ENCODE data around the gene MAFB. TPM values are rescaled to one million over a fixed set of nuclear protein-coding genes. Genes with fewer than 3 reads are reported as not detected.

The MAFB gene
- total RNA-seq, 1 experiment from 2014 or later: 0.22 TPM

DNA sequence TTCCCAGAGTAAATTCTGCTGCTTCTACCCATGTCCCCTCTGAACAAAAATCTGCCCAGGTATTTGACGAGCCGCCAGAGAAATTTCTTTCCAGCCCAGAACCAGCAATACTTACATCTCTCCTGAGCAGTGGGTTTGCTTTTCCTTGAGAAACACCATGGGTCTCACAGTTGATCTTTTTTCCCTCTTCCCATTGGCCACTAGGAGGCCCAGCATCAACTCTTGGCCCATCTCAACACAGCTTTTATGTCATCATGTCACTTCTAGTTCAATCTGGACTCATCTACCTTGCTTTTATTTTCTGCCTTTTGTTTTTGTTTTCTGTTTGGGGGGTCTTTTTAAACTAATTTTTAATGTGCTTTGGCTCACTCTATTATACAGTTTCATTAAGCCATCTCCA, 18.8 kb downstream of the MAFB start:
- Histone ChIP-seq H3K9me2 (ENCODE audit: insufficient read depth) (no peaks in the 10 kb centered on the region), H3K9me3 (ENCODE audit: control insufficient read depth in 1 of 2, insufficient read depth in 1 of 2, low read depth in 1 of 2, low read length in 2 of 2) (no peaks in the 10 kb centered on the region), H3K36me3 (ENCODE audit: control insufficient read depth in 1 of 2, insufficient read depth in 2 of 2, low read length in 2 of 2) (no peaks in the 10 kb centered on the region), H3K4me1 (ENCODE audit: control insufficient read depth in 1 of 2, insufficient read depth in 2 of 2, low read length in 2 of 2) (peaks cover 12% of the 10 kb centered on the region in 2 experiments; a peak in 3 of 4 replicates), H4K20me1 (ENCODE audit: insufficient read depth) (no peaks in the 10 kb centered on the region), H3K4me2 (ENCODE audit: low read length) (no peak overlapping the region), H3K9ac (ENCODE audit: low read length) (no peak overlapping the region), H3K27me3 (ENCODE audit: insufficient read depth, low read length) (peaks cover 11% of the 10 kb centered on the region), H3K79me2 (ENCODE audit: insufficient read depth, low read length) (no peaks in the 10 kb centered on the region), H2AFZ (ENCODE audit: low read depth, low read length, poor library complexity, severe bottlenecking) (no peak overlapping the region), H3K4me3 (replicated peaks in 1 of 2; ENCODE audit: low read depth in 1 of 2, low read length in 2 of 2) (no peak overlapping the region), H3K27ac (ENCODE audit: low read depth, low read length) (no peak overlapping the region)
- ChIA-PET POLR2A (no interaction called here), RAD21 (ENCODE audit: low non-redundant PET in 1 of 2, low total read pairs in 2 of 2, uncharacterized antibody in 2 of 2, unreplicated experiment in 2 of 2) (no interaction called here), CTCF (interaction anchor here (2.4 kb wide), 1 partner anchor 19 kb away, joined by 7 read pairs; the partner anchor contains the start of gene MAFB)
- intact Hi-C loops (cut with micrococcal nuclease): no loop called here
- no TSS peak for BruUV-seq (replicated peaks)
- DNase-seq (ENCODE audit: low read depth, low spot score) (no peak), ATAC-seq (peak; percentile 76)
- TF ChIP-seq, protein P1, sequence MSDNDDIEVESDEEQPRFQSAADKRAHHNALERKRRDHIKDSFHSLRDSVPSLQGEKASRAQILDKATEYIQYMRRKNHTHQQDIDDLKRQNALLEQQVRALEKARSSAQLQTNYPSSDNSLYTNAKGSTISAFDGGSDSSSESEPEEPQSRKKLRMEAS (IDR thresholded peaks at IDR 0.05): no peak
- TF ChIP-seq SIN3A (IDR thresholded peaks at IDR 0.05; ENCODE audit: low read depth) (no peak), RAD21 (IDR thresholded peaks at IDR 0.05; ENCODE audit: low read depth) (peak; percentile 21; the same call in 1 of the 2 replicates), YY1 (IDR thresholded peaks at IDR 0.05; ENCODE audit: extremely low read depth, insufficient replicate concordance, low read depth, low read length) (no peak), JUND (IDR thresholded peaks at IDR 0.05) (no peak)
- TF ChIP-seq, protein P2, sequence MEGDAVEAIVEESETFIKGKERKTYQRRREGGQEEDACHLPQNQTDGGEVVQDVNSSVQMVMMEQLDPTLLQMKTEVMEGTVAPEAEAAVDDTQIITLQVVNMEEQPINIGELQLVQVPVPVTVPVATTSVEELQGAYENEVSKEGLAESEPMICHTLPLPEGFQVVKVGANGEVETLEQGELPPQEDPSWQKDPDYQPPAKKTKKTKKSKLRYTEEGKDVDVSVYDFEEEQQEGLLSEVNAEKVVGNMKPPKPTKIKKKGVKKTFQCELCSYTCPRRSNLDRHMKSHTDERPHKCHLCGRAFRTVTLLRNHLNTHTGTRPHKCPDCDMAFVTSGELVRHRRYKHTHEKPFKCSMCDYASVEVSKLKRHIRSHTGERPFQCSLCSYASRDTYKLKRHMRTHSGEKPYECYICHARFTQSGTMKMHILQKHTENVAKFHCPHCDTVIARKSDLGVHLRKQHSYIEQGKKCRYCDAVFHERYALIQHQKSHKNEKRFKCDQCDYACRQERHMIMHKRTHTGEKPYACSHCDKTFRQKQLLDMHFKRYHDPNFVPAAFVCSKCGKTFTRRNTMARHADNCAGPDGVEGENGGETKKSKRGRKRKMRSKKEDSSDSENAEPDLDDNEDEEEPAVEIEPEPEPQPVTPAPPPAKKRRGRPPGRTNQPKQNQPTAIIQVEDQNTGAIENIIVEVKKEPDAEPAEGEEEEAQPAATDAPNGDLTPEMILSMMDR (IDR thresholded peaks at IDR 0.05 in 2 of 3, conservative IDR thresholded peaks at IDR 0.05 in 1 of 3; ENCODE audit: borderline replicate concordance in 1 of 3, insufficient read depth in 1 of 3, low read depth in 2 of 3, low read length in 2 of 3): peak in 2 of 3 experiments; percentile 60 to 62; a peak in 4 of 6 replicates

DNA sequence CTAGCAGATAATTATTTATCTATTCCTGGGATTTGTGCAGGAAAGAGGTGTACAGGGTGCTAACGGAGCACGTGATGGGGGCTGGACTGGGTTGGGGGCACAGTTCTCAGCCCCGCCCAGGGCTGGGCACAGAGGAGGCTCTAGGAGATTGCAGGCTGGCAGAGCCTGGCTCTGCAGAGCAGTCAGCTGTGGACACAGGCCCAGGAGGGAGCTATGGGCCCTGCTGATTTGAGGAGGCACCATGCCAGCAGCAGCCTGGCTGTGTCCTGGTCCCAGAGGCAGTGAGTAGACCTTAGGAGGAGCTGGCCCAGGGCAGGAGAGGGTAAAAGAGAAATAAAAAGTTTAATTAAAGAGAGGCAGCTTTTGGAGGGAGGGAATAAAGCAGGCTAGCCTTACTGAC, 19.3 kb downstream of the MAFB start:
- H3K4me3 ChIP-seq (replicated peaks in 1 of 2; ENCODE audit: low read depth in 1 of 2, low read length in 2 of 2): no peak overlapping the region
- H2AFZ ChIP-seq (ENCODE audit: low read depth, low read length, poor library complexity, severe bottlenecking): no peak overlapping the region
- H3K79me2 ChIP-seq (ENCODE audit: insufficient read depth, low read length): no peaks in the 10 kb centered on the region
- H3K27ac ChIP-seq (ENCODE audit: low read depth, low read length): no peak overlapping the region
- BruUV-seq (replicated peaks): no TSS peak
- intact Hi-C loops (cut with micrococcal nuclease): no loop called here
- no peaks in the 10 kb centered on the region for H3K9me2 ChIP-seq (ENCODE audit: insufficient read depth)
- H3K4me2 ChIP-seq (ENCODE audit: low read length): no peak overlapping the region
- H3K4me1 ChIP-seq (ENCODE audit: control insufficient read depth in 1 of 2, insufficient read depth in 2 of 2, low read length in 2 of 2): peaks cover 12 to 13% of the 10 kb centered on the region in 2 experiments; a peak in 3 of 4 replicates
- H4K20me1 ChIP-seq (ENCODE audit: insufficient read depth): no peaks in the 10 kb centered on the region
- no peaks in the 10 kb centered on the region for H3K36me3 ChIP-seq (ENCODE audit: control insufficient read depth in 1 of 2, insufficient read depth in 2 of 2, low read length in 2 of 2)
- RAD21 ChIA-PET (ENCODE audit: low non-redundant PET in 1 of 2, low total read pairs in 2 of 2, uncharacterized antibody in 2 of 2, unreplicated experiment in 2 of 2): no interaction called here
- no peak overlapping the region for H3K9ac ChIP-seq (ENCODE audit: low read length)
- POLR2A ChIA-PET: no interaction called here
- H3K27me3 ChIP-seq (ENCODE audit: insufficient read depth, low read length): peaks cover 5% of the 10 kb centered on the region
- ATAC-seq (no peak), DNase-seq (ENCODE audit: low read depth, low spot score) (no peak)
- CTCF ChIA-PET: interaction anchor here (2.4 kb wide), 1 partner anchor 20 kb away, joined by 7 read pairs; the partner anchor contains the start of gene MAFB
- H3K9me3 ChIP-seq (ENCODE audit: control insufficient read depth in 1 of 2, insufficient read depth in 1 of 2, low read depth in 1 of 2, low read length in 2 of 2): no peaks in the 10 kb centered on the region
- TF ChIP-seq POLR2A (IDR thresholded peaks at IDR 0.05; ENCODE audit: borderline replicate concordance, extremely low read depth, insufficient read depth, insufficient read length) (no peak), ZNF274 (IDR thresholded peaks at IDR 0.05; ENCODE audit: low read depth, low read length) (no peak), CEBPB (IDR thresholded peaks at IDR 0.05; ENCODE audit: low read depth) (no peak), EZH2 (IDR thresholded peaks at IDR 0.05) (no peak), SIN3A (IDR thresholded peaks at IDR 0.05; ENCODE audit: low read depth) (no peak), JUND (IDR thresholded peaks at IDR 0.05) (no peak), TCF7L2 (IDR thresholded peaks at IDR 0.05; ENCODE audit: borderline replicate concordance, extremely low read depth, insufficient read depth, insufficient read length) (no peak), RAD21 (IDR thresholded peaks at IDR 0.05; ENCODE audit: low read depth) (no peak), FOSL1 (IDR thresholded peaks at IDR 0.05; ENCODE audit: low read depth) (no peak), YY1 (IDR thresholded peaks at IDR 0.05; ENCODE audit: extremely low read depth, insufficient replicate concordance, low read depth, low read length) (no peak), ELF1 (IDR thresholded peaks at IDR 0.05; ENCODE audit: borderline replicate concordance, low read depth) (no peak)
- TF ChIP-seq, protein P1 (IDR thresholded peaks at IDR 0.05): no peak
- TF ChIP-seq, protein P3, sequence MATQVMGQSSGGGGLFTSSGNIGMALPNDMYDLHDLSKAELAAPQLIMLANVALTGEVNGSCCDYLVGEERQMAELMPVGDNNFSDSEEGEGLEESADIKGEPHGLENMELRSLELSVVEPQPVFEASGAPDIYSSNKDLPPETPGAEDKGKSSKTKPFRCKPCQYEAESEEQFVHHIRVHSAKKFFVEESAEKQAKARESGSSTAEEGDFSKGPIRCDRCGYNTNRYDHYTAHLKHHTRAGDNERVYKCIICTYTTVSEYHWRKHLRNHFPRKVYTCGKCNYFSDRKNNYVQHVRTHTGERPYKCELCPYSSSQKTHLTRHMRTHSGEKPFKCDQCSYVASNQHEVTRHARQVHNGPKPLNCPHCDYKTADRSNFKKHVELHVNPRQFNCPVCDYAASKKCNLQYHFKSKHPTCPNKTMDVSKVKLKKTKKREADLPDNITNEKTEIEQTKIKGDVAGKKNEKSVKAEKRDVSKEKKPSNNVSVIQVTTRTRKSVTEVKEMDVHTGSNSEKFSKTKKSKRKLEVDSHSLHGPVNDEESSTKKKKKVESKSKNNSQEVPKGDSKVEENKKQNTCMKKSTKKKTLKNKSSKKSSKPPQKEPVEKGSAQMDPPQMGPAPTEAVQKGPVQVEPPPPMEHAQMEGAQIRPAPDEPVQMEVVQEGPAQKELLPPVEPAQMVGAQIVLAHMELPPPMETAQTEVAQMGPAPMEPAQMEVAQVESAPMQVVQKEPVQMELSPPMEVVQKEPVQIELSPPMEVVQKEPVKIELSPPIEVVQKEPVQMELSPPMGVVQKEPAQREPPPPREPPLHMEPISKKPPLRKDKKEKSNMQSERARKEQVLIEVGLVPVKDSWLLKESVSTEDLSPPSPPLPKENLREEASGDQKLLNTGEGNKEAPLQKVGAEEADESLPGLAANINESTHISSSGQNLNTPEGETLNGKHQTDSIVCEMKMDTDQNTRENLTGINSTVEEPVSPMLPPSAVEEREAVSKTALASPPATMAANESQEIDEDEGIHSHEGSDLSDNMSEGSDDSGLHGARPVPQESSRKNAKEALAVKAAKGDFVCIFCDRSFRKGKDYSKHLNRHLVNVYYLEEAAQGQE (IDR thresholded peaks at IDR 0.05; ENCODE audit: low read depth): no peak
